HG03196 (cell line): ENCODE measurements around the gene ELOVL1.

Experiments used
- ATAC-seq: cut with Tn5 transposase; IDR thresholded peaks from one replicate; pipeline ENCODE4 v1.9.1; 2021; ENCODE audit not compliant: unreplicated experiment

Gene ELOVL1

DNA sequence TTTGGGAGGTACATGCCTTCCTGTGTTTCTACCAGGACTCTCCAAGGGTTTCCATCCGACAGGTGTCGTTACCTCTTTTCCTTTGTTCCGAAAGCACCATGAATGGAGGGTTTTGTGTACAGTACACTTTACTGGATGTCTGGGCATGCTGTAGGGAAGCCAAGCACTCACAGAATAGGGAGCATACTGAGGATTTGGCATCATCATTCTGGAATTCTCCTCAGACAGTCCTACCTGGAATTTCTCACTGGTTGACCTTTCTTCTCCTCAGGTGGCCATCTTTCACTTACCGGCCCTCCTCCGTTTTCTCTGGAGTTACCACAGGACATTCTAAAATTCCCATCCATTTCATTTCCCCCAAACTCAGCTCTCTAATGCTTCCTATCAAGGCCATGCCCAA, 36.1 kb downstream of the ELOVL1 start:
- no peak for ATAC-seq

DNA sequence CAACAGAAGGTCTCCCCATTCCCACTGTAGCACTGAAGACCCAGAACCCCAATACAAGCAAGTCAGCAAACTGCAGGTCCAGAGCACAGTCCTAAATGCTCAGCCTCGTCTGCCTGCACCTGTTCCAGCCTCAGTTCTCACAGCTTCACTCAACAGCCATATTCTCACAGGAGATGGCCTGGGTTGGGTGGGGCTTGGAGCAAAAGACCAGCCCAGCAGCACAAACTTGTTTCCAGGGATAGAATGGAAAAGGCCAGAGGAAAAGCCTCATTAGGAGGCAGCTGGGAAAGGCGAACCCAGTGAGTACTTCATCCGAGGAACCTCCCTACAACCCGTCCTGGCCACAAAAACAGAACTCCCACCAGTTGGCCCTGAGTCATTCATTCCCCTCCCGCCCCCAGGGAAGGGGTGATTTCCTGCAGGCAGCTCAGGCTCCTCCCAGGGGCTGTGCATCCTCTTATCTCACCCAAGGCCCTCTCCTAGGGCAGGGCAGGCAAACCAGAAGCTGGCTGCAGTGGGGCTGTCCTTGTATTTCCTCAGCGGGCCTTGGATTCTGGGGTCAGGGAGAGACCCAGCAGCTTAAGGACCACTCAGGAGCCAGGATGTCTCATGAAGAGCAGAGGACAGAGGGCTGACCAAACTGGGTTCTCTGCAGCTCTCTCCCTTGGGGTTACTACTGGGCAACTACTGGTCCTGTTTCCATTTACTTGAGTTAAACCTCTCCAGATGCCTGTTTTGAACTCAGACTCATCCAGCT, 37.6 kb downstream of the ELOVL1 start:
- no peak for ATAC-seq

DNA sequence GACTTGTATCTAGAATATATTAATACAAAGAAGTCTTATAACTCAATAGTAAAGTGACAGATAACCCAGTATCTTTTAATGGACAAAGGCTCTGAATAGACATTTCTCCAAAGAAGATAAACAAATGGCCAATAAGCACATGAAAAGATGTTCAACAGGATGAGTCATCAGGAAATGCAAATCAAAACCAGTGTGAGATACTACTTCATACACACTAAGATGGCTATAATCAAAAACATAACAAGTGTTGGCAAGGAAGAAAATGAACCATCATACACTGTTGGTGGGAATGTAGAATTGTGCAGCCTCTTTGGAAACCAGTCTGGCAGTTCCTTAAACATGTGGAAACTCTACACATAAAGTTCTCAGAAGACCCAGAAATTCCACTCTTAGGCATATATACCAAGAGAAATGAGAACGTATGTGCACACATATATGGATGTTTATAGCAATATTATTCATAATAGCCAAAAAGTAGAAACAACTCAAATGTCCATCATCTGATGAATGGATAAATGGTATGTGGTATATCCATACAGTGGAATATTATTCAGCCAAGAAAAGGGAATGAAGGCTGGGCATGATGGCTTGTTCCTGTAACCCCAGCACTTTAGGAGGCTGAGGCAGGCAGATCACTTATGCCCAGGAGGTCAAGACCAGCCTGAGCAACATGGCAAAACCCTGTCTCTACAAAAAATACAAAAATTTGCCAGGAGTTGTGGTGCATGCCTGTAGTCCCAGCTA, 40.1 kb downstream of the ELOVL1 start:
- ATAC-seq, result no peak

DNA sequence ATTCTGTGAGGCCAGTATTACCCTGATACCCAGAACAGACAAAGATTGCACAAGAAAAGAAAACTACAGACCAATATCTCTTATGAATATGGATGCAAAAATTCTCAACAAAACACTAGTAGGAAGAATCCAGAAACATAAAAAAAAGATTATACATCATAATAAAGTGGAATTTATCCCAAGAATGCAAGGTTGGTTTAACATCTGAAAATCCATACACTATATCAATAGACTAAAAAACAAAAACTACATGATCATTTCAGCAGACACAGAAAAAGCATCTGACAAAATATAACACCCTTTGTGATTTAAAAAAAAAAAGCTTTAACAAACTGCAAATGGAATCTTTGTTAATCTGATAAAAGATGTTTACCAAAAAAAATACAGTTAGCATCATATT, 42.4 kb downstream of the ELOVL1 start:
- ATAC-seq, result no peak

DNA sequence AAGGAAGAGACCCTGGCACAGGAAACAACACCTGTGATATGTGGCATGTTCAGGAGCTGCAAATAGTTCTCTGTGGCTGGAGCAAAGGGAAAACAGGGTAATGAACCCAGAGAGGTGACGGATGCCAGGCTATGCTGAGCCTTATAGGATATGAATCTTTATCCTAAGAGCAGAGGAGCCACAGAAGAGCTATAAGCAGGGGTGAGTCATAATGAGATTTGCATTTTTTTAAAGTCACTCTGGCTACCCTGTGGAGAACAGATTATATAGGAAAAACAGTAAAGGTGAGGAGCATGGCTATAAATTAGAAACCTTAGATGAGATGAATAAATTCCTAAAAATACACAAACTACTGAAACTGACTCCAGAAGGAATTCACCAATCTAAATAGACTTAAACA, 43.0 kb downstream of the ELOVL1 start:
- ATAC-seq, result no peak

DNA sequence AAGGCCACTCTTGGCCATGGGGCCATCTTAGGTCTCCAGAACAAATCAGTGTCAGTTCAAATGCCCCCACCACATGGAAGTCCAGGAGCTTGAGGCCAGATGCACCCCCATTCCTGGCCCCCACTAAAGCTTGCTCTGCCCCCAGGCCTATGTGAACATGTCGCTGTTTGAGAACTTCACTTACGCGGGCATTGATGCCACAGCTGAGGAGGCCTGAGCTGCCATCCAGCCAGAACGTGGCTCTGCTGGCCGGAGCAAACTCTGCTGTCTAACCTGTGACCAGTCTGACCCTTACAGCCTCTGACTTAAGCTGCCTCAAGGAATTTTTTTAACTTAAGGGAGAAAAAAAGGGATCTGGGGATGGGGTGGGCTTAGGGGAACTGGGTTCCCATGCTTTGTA, 45.3 kb downstream of the ELOVL1 start:
- ATAC-seq, result no peak

DNA sequence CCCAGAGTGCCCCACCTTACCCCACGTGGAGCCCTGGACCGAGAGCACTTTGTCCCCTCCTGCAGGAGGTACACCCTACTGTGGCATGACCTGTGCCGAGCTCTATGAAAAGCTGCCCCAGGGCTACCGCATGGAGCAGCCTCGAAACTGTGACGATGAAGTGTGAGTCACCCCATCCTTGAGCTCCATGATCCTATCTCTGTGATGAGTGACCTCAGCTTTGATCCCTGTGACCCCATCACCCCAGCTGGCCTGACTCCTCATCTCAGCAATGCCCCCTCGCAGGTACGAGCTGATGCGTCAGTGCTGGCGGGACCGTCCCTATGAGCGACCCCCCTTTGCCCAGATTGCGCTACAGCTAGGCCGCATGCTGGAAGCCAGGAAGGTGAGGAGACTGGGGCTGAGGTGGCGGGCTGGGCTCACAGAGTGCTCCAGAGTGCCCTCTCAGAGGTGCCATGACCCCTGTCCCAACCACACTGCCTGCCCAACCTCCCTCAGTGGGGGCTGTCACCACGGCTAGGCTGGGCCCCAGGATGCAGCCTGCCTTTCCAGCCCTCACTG, 46.4 kb downstream of the ELOVL1 start:
- ATAC-seq, result no peak

DNA sequence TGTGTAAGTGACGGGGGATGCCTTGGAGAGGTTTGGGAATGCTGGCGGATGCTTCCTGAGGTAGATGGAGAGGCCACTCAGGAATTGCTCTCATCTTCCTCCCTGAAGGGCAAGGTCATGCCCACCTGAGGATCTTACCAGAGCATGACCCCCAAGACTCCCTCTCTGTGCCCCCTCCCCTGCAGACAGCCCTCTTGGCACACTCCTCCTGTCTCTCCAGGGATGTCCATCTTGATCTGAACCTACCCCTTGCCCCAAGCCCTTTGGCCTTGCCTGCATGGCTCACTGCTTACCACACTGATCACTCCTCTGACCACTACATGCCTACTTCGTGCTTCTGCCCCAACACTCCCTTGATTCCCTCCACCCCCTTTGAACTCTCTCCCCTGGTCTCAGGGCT, 48.0 kb downstream of the ELOVL1 start:
- no peak for ATAC-seq

DNA sequence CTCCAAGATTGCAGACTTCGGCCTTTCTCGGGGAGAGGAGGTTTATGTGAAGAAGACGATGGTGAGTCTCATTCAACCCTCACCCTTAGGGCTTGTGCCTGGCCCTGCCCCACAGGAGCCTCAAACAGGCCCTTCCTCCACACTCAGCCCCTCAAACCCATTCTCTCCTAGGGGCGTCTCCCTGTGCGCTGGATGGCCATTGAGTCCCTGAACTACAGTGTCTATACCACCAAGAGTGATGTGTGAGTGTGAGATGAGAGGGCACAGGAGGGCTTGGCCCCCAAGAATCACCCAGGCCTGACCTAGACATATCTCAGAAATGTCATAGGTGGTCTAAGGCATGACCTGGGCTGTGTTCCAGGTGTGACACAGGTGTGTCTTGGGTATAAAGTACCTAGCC, 48.5 kb downstream of the ELOVL1 start:
- ATAC-seq, result no peak

DNA sequence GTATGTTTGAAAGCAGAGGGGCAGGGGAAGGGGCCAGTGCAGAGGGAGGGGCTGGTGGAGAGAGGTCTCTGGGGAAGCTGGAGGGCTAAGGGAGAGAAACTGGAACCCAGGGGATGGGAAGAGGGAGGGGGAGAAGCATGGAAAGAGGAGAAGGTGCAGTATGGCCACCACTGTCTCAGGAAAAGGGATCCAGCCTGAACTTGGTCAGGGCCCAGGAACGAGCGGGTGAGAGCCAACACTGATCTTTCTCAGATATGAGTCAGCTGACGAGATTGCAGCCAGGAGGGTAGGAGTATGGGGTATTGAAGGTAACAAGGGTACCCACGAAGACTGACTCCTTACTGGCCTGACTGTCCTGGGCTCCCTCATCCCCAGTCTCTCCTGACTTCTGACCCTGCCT, 49.0 kb downstream of the ELOVL1 start:
- no peak for ATAC-seq

DNA sequence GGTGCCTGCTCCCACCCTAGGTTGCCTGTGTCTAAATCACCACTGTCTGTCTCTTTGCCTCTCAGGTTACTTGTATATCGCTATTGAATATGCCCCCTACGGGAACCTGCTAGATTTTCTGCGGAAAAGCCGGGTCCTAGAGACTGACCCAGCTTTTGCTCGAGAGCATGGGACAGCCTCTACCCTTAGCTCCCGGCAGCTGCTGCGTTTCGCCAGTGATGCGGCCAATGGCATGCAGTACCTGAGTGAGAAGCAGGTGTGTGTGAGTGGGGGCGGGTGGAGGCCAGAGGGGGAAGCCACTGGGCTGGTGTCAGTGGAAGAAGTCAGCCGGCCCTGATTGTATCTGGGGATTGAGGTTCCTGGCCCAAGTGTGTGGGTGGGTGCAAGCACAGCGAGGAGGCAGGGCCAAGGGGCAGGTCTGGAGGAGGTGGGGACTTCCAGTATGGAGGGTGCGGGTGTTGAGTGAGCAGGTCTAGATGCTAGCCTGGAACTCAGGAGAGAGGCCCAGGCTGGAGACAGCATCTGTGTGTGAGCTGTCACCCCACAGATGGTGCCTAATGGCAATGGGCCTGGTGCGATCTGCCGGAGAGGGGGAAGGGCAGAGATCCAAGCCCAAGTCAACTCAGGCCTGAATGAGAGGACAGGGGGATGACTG, 49.9 kb downstream of the ELOVL1 start:
- ATAC-seq, result no peak

DNA sequence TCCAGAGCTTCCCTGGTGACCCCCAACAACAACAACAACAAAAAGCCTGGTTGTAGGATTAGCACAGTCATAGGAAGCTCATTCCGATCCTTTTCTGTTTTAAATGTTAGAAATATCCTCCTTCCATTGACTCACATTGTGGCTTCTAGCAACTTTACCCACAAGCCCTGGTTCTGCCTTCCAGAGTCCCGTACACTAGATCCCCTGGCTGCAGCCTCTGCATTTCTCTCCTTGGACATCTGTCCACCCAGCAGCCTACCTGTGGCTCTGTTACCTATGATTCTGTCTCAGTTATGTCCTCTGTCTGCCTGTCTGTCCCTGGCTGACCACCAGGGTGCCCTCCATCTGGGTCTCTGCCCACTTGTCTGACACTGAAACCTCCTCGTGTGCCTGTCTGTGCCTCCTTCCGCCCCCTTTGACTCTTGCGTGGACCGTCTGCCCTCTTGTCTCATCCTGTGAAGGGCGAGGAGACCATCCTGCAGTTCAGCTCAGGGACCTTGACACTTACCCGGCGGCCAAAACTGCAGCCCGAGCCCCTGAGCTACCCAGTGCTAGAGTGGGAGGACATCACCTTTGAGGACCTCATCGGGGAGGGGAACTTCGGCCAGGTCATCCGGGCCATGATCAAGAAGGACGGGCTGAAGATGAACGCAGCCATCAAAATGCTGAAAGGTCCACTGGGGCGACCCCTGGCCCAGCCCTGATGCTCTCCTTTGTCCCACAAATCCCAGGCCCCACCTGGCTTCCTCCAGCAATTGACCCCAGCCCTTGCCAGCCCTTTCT, 50.9 kb downstream of the ELOVL1 start:
- no peak for ATAC-seq

DNA sequence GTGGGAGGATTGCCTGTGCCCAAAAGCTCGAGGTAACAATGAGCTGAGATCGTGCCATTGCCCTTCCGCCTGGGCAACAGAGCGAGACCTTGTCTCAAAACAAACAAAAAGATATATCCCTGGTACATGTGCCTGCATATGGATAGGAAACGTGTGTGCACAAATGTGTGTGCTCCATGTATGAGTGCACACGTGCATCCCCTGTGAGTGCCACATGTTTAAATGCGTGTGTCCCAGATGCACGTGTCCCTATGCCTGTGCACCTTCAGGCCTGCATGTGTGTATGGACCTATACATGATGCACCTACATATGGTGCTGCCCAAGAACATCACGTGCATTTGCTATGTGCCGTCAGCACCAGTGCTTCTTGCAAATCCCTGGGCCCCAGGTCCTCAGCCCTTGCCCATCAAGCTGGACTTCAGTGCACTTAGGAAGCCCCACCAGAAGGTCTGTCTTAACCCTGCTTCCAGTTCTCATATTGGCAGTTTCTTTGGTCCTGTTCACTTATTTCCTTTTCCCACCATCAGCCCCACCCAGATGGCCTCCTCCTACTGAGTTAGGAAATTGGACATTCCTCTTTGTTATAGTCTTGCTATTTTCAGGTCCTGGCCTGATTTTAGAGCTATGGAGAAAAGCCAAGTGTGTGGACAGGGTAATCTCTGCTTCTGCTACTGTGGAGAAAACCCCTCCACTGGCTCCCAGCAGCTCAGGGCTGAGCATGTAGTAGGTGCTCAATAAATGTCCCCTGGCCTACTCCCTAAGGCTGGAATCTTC, 51.7 kb downstream of the ELOVL1 start:
- no peak for ATAC-seq

DNA sequence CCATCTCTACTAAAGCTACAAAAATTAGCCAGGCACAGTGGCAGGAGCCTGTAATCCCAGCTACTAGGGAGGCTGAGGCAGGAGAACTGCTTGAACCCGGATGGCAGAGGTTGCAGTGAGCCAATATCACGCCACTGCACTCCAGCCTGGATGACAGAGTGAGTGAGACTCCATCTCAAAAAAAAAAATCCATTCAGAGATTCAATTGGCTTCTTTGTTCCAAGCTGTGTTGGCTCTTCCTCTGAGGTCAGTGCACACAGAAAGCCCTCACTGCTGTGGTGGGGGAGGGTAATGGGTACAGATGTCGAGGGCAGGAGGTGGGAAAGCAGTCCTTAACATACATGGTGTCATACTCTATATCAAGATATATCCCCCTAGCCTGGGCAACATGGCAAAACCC, 52.3 kb downstream of the ELOVL1 start:
- no peak for ATAC-seq

DNA sequence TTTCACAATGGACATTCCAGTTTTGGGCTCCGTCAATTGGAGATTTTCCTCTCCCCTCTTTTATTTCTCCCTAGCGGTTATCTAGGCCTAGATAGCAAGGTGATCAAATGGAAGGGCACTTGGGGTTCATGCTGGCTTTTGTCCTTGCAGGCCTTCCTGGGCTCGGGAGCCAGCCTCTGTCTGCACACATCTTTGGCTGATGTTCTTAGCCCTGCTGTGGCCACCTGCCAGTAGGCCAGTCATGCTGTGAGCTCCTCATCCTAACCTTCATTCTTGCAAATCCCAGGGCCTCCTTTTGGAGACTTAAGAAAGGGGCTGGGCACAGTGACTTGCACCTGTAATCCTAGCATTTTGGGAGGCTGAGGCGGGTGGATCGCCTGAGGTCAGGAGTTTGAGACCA, 53.6 kb downstream of the ELOVL1 start:
- ATAC-seq, result no peak

DNA sequence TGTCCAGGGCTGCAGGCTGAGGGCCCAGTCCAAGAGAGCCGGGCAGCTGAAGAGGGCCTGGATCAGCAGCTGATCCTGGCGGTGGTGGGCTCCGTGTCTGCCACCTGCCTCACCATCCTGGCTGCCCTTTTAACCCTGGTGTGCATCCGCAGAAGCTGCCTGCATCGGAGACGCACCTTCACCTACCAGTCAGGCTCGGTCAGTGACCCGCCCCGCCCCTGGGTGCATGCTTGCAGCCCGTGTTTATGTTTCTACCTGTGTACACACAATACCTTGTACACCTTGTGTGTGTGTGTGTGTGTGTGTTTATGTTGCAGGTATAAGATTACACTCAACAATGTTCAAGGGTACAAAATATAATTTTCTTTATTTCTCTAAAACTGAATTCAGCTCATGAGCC, 54.0 kb downstream of the ELOVL1 start:
- ATAC-seq, result no peak
